HEK293 (cell line): ENCODE measurements around the gene DLX5.
A peak's percentile ranks its signal among the peaks of the same experiment; 100 is the strongest.

Experiments
- ZNF138 ChIP-seq: fragments of 450-650 bp; formaldehyde crosslinking; IDR thresholded peaks from 2 replicates; pipeline ENCODE4 v1.5.1; 2016; ENCODE audit warnings: missing biosample characterization, missing genetic modification characterization, borderline replicate concordance
- ZNF140 ChIP-seq: fragments of 450-650 bp; formaldehyde crosslinking; IDR thresholded peaks from 2 replicates; pipeline ENCODE4 v1.5.1; 2016; ENCODE audit warnings: missing biosample characterization, missing genetic modification characterization
- TF ChIP-seq, protein P1 (sequence below): fragments of 450-650 bp; formaldehyde crosslinking; IDR thresholded peaks from 2 replicates; pipeline ENCODE4 v1.5.1; 2016; ENCODE audit warnings: missing biosample characterization, missing genetic modification characterization
- TF ChIP-seq, protein P2 (sequence below): fragments of 450-650 bp; formaldehyde crosslinking; IDR thresholded peaks from 2 replicates; pipeline ENCODE4 v1.5.1; 2017; ENCODE audit warnings: missing biosample characterization, mild to moderate bottlenecking, missing genetic modification characterization, moderate library complexity

DNA sequence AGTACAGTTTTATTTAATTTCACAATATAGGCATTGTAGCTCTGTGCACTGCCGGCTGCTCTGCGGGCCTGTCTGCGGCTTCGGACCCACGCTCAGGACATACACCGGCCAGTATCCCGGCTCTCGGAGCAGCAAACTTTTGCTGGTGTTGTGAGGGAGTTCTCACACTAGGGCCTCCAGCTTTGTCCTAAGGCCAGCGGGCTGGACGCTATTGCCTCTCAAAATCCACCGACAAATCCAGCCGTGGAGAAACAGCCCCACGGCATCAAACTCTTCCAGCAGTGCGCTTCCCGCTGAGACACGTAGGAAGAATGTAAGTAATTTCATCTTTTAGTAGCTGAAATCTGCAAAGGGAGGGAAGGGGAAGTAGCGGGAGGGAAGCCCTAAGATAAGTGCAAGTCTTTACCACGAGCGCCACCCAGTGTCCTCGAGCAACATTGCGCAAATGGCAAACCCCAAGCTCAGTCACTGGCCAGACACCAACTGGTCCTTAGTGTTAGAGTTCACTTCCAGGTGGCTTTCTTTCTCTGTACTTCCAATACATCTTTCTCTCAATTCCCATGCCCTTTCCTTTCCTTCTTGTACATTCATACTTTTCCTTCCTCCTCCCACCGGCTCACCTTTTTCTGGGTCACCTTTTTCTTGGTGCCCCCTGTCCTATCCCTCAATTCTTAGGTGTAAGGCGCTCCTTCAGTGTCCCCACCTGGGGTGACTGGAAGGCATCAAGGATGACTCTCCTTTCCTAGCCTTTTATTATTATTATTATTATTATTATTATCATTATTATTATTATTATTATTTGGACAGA, 3.0 kb upstream of the DLX5 start:
- TF ChIP-seq, protein P1, sequence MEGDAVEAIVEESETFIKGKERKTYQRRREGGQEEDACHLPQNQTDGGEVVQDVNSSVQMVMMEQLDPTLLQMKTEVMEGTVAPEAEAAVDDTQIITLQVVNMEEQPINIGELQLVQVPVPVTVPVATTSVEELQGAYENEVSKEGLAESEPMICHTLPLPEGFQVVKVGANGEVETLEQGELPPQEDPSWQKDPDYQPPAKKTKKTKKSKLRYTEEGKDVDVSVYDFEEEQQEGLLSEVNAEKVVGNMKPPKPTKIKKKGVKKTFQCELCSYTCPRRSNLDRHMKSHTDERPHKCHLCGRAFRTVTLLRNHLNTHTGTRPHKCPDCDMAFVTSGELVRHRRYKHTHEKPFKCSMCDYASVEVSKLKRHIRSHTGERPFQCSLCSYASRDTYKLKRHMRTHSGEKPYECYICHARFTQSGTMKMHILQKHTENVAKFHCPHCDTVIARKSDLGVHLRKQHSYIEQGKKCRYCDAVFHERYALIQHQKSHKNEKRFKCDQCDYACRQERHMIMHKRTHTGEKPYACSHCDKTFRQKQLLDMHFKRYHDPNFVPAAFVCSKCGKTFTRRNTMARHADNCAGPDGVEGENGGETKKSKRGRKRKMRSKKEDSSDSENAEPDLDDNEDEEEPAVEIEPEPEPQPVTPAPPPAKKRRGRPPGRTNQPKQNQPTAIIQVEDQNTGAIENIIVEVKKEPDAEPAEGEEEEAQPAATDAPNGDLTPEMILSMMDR: peak; percentile 90
- TF ChIP-seq ZNF138 (no peak), ZNF140 (tag by site-specific recombination) (no peak)
- TF ChIP-seq, protein P2, sequence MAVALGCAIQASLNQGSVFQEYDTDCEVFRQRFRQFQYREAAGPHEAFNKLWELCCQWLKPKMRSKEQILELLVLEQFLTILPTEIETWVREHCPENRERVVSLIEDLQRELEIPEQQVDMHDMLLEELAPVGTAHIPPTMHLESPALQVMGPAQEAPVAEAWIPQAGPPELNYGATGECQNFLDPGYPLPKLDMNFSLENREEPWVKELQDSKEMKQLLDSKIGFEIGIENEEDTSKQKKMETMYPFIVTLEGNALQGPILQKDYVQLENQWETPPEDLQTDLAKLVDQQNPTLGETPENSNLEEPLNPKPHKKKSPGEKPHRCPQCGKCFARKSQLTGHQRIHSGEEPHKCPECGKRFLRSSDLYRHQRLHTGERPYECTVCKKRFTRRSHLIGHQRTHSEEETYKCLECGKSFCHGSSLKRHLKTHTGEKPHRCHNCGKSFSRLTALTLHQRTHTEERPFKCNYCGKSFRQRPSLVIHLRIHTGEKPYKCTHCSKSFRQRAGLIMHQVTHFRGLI (tag by site-specific recombination): no peak
